Ishikawa (cell line): Measurements from ENCODE around the gene ANKRD34A.

Experiments
- CEBPB ChIP-seq: IDR thresholded peaks from 2 replicates; pipeline ENCODE4 v1.6.1; 2012
- CREB1 ChIP-seq: IDR thresholded peaks from 2 replicates; pipeline ENCODE4 v1.6.1; 2012; ENCODE audit warnings: low read depth
- EP300 ChIP-seq: IDR thresholded peaks from 2 replicates; pipeline ENCODE4 v1.6.1; 2012; ENCODE audit warnings: borderline replicate concordance
- NFIC ChIP-seq: IDR thresholded peaks from 2 replicates; pipeline ENCODE4 v1.6.1; 2012
- RAD21 ChIP-seq: IDR thresholded peaks from 2 replicates; pipeline ENCODE4 v1.6.1; 2012; ENCODE audit warnings: low read depth
- TAF1 ChIP-seq: IDR thresholded peaks from 2 replicates; pipeline ENCODE4 v1.6.1; 2012; ENCODE audit warnings: low read depth, mild to moderate bottlenecking
- TEAD4 ChIP-seq: IDR thresholded peaks from 2 replicates; pipeline ENCODE4 v1.6.1; 2012
- YY1 ChIP-seq: IDR thresholded peaks from 2 replicates; pipeline ENCODE4 v1.6.1; 2012; ENCODE audit warnings: low read depth
- ZBTB7A ChIP-seq: IDR thresholded peaks from 2 replicates; pipeline ENCODE4 v1.6.1; 2012; ENCODE audit warnings: low read depth
- TF ChIP-seq, protein P1 (sequence below): IDR thresholded peaks from 2 replicates; pipeline ENCODE4 v1.6.1; 2012; ENCODE audit warnings: low read depth, mild to moderate bottlenecking
- TF ChIP-seq, protein P2 (sequence below): IDR thresholded peaks from 2 replicates; pipeline ENCODE4 v1.6.1; 2012
- TF ChIP-seq, protein P3 (sequence below): IDR thresholded peaks from 2 replicates; pipeline ENCODE4 v1.6.1; 2012

DNA sequence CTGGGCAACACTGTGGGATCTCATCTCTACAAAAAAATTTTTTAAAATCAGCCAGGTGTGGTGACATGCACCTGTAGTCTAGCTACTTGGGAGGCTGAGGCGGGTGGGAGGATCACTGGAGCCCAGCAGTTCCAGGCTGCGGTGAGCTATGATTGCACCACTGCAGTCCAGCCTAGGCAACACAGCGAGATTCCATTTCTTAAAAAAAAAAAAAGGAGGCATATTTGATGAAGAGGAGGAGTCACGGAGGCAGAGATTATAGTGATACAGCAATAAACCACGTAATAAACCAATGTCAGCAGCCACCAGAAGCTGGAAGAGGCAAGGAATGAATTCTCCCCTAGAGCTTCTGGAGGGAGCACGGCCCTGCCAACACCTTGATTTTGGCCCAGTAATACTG lies 10.5 kb downstream of the ANKRD34A start:
- TF ChIP-seq, protein P1, sequence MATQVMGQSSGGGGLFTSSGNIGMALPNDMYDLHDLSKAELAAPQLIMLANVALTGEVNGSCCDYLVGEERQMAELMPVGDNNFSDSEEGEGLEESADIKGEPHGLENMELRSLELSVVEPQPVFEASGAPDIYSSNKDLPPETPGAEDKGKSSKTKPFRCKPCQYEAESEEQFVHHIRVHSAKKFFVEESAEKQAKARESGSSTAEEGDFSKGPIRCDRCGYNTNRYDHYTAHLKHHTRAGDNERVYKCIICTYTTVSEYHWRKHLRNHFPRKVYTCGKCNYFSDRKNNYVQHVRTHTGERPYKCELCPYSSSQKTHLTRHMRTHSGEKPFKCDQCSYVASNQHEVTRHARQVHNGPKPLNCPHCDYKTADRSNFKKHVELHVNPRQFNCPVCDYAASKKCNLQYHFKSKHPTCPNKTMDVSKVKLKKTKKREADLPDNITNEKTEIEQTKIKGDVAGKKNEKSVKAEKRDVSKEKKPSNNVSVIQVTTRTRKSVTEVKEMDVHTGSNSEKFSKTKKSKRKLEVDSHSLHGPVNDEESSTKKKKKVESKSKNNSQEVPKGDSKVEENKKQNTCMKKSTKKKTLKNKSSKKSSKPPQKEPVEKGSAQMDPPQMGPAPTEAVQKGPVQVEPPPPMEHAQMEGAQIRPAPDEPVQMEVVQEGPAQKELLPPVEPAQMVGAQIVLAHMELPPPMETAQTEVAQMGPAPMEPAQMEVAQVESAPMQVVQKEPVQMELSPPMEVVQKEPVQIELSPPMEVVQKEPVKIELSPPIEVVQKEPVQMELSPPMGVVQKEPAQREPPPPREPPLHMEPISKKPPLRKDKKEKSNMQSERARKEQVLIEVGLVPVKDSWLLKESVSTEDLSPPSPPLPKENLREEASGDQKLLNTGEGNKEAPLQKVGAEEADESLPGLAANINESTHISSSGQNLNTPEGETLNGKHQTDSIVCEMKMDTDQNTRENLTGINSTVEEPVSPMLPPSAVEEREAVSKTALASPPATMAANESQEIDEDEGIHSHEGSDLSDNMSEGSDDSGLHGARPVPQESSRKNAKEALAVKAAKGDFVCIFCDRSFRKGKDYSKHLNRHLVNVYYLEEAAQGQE, result no peak
- TF ChIP-seq RAD21, result no peak
- no peak for TF ChIP-seq EP300
- no peak for TF ChIP-seq ZBTB7A
- TF ChIP-seq NFIC, result no peak
- no peak for TF ChIP-seq CEBPB
- no peak for TF ChIP-seq YY1
- TF ChIP-seq CREB1, result no peak
- TF ChIP-seq, protein P2, sequence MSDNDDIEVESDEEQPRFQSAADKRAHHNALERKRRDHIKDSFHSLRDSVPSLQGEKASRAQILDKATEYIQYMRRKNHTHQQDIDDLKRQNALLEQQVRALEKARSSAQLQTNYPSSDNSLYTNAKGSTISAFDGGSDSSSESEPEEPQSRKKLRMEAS, result no peak
- no peak for TF ChIP-seq TEAD4
- TF ChIP-seq TAF1, result no peak
- TF ChIP-seq, protein P3, sequence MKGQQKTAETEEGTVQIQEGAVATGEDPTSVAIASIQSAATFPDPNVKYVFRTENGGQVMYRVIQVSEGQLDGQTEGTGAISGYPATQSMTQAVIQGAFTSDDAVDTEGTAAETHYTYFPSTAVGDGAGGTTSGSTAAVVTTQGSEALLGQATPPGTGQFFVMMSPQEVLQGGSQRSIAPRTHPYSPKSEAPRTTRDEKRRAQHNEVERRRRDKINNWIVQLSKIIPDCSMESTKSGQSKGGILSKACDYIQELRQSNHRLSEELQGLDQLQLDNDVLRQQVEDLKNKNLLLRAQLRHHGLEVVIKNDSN, result no peak
